Inflammatory macrophage treated with lipopolysaccharide for 4 hours (primary cell): Measurements from ENCODE around the gene COQ3.

Experiments used
- DNase-seq: peaks from one replicate; pipeline ENCODE4 v3.0.0-alpha.2; 2020

COQ3 gene

GRCh38 chr6:99330159-99330558 is 63.8 kb downstream of the COQ3 start:
- DNase-seq, result peak; percentile 87

- DNase-seq, result no peak
These were observed 69.0 kb downstream of the COQ3 start for GRCh38 chr6:99324996-99325395.
